Measurements from ENCODE around the gene RUFY1. TPM values are rescaled to one million over a fixed set of nuclear protein-coding genes. Genes with fewer than 3 reads are reported as not detected.

RUFY1 gene
- total and polyA plus RNA-seq, 9 of the 15 experiments (the other 6 are each of a cell fraction or from before 2014, with no cell fraction given): 5.0 to 41.7 (median 29.6) TPM

- TF ChIP-seq SRSF1 (IDR thresholded peaks at IDR 0.05; ENCODE audit: low read depth, low read length): peak; percentile 95; the same call in 1 of the 2 replicates
- TF ChIP-seq RNF219 (CRISPR knock-in tag; IDR thresholded peaks at IDR 0.05): no peak
- peak; percentile 92 for TF ChIP-seq FOXK1 (CRISPR knock-in tag; IDR thresholded peaks at IDR 0.05; ENCODE audit: borderline replicate concordance)
- no peak for TF ChIP-seq BRCA1 (IDR thresholded peaks at IDR 0.05)
- TF ChIP-seq BRCA1 (CRISPR knock-in tag; IDR thresholded peaks at IDR 0.05): peak; percentile 68; the same call in 1 of the 2 replicates
- TF ChIP-seq JUNB (CRISPR knock-in tag; conservative IDR thresholded peaks at IDR 0.05): no peak
- peak; percentile 66 for TF ChIP-seq PHF20 (IDR thresholded peaks at IDR 0.05; ENCODE audit: partially characterized antibody)
- TF ChIP-seq DPF2 (IDR thresholded peaks at IDR 0.05): no peak
- TF ChIP-seq NFE2 (IDR thresholded peaks at IDR 0.05; ENCODE audit: low read depth): no peak
- no peak; the same call in 1 of the 2 replicates for TF ChIP-seq ZNF274 (IDR thresholded peaks at IDR 0.05; ENCODE audit: borderline replicate concordance, low read depth, low read length)
- no peak for TF ChIP-seq BDP1 (IDR thresholded peaks at IDR 0.05; ENCODE audit: insufficient read depth, insufficient read length)
- TF ChIP-seq CBX1 (IDR thresholded peaks at IDR 0.05; ENCODE audit: low read depth): peak; percentile 72
- peak; percentile 98 for TF ChIP-seq CHD1 (IDR thresholded peaks at IDR 0.05; ENCODE audit: low read length)
- TF ChIP-seq MXI1 (IDR thresholded peaks at IDR 0.05; ENCODE audit: low read depth, low read length): peak; percentile 69; the same call in 1 of the 2 replicates
- TF ChIP-seq, protein P1, sequence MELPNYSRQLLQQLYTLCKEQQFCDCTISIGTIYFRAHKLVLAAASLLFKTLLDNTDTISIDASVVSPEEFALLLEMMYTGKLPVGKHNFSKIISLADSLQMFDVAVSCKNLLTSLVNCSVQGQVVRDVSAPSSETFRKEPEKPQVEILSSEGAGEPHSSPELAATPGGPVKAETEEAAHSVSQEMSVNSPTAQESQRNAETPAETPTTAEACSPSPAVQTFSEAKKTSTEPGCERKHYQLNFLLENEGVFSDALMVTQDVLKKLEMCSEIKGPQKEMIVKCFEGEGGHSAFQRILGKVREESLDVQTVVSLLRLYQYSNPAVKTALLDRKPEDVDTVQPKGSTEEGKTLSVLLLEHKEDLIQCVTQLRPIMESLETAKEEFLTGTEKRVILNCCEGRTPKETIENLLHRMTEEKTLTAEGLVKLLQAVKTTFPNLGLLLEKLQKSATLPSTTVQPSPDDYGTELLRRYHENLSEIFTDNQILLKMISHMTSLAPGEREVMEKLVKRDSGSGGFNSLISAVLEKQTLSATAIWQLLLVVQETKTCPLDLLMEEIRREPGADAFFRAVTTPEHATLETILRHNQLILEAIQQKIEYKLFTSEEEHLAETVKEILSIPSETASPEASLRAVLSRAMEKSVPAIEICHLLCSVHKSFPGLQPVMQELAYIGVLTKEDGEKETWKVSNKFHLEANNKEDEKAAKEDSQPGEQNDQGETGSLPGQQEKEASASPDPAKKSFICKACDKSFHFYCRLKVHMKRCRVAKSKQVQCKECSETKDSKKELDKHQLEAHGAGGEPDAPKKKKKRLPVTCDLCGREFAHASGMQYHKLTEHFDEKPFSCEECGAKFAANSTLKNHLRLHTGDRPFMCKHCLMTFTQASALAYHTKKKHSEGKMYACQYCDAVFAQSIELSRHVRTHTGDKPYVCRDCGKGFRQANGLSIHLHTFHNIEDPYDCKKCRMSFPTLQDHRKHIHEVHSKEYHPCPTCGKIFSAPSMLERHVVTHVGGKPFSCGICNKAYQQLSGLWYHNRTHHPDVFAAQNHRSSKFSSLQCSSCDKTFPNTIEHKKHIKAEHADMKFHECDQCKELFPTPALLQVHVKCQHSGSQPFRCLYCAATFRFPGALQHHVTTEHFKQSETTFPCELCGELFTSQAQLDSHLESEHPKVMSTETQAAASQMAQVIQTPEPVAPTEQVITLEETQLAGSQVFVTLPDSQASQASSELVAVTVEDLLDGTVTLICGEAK (IDR thresholded peaks at IDR 0.05): peak; percentile 67
- TF ChIP-seq, protein P1 (CRISPR knock-in tag; IDR thresholded peaks at IDR 0.05): no peak
- no peak for TF ChIP-seq HDAC6 (IDR thresholded peaks at IDR 0.05; ENCODE audit: low read depth, low read length)
- TF ChIP-seq HDGF (IDR thresholded peaks at IDR 0.05): no peak
Observed at GRCh38 chr5:179623003-179623905, 72.9 kb downstream of the RUFY1 start, which contains the start of gene HNRNPH1 (continued).
